HEK293T (cell line): ENCODE data around the gene TMEM132D.

Experiments used
- ARNT ChIP-seq: fragments of 450-650 bp; IDR thresholded peaks from 2 replicates; pipeline ENCODE4 v1.6.1; 2017; ENCODE audit warnings: mild to moderate bottlenecking
- BHLHE40 ChIP-seq: fragments of 450-650 bp; IDR thresholded peaks from 2 replicates; pipeline ENCODE4 v1.6.1; 2016; ENCODE audit warnings: mild to moderate bottlenecking, moderate library complexity, borderline replicate concordance
- CTBP1 ChIP-seq: fragments of 450-650 bp; IDR thresholded peaks from 2 replicates; pipeline ENCODE4 v1.6.1; 2016; ENCODE audit warnings: borderline replicate concordance
- ELF4 ChIP-seq: fragments of 450-650 bp; IDR thresholded peaks from 2 replicates; pipeline ENCODE4 v1.6.1; 2017; ENCODE audit warnings: antibody characterized with exemption
- FOXA1 ChIP-seq: fragments of 450-650 bp; IDR thresholded peaks from 2 replicates; pipeline ENCODE4 v1.6.1; 2016; ENCODE audit warnings: mild to moderate bottlenecking
- FOXK2 ChIP-seq: fragments of 450-650 bp; IDR thresholded peaks from 2 replicates; pipeline ENCODE4 v1.6.1; 2016; ENCODE audit warnings: mild to moderate bottlenecking
- FOXM1 ChIP-seq: fragments of 450-650 bp; IDR thresholded peaks from 2 replicates; pipeline ENCODE4 v1.6.1; 2017; ENCODE audit warnings: mild to moderate bottlenecking, borderline replicate concordance
- HDGF ChIP-seq: fragments of 450-650 bp; IDR thresholded peaks from 2 replicates; pipeline ENCODE4 v1.6.1; 2017; ENCODE audit warnings: antibody characterized with exemption, borderline replicate concordance
- NFRKB ChIP-seq: fragments of 450-650 bp; IDR thresholded peaks from 2 replicates; pipeline ENCODE4 v1.6.1; 2016; ENCODE audit warnings: mild to moderate bottlenecking, moderate library complexity
- SP1 ChIP-seq: fragments of 450-650 bp; IDR thresholded peaks from 2 replicates; pipeline ENCODE4 v1.6.1; 2017
- SUZ12 ChIP-seq: fragments of 450-650 bp; IDR thresholded peaks from 2 replicates; pipeline ENCODE4 v1.6.1; 2016; ENCODE audit warnings: mild to moderate bottlenecking
- ZNF384 ChIP-seq: fragments of 450-650 bp; IDR thresholded peaks from 2 replicates; pipeline ENCODE4 v1.6.1; 2016
- TF ChIP-seq, protein P1 (sequence below): fragments of 450-650 bp; IDR thresholded peaks from 2 replicates; pipeline ENCODE4 v1.6.1; 2016

DNA sequence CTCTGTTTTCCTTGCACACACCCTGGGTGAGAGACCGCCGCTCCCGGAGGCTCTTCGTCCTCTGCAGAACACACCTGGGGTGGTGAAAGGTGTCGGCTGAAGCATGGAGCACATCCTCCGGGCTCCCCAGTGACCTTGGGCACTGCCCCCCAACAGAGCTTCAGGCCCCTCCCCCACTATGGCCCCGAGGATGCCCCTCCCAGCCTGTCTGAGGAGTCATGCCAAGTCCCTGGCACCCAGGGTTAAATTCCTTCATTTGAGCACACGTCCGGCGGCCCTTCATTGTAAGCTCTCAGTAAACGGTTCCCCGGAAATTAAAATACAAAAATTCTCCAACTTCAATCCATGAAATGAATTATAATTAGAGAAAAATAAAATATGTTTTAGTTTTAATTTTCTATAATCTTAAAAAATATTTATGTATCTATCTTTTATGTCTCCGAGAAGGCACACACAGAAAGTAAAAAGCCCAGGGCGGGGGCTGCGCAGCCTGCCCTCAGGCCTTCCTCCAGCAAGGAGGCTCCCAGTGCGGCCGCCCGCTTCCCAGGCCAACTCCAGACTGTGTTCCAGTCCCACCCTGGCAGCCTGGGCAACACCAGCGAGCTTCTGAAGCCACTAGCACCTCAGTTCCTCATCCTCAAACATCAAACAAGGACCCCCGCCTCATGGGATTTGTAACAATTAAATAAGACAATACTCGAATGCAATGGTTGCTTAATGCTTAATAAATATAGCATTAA is 63.5 kb downstream of the TMEM132D start:
- TF ChIP-seq FOXM1 (no peak), SUZ12 (no peak), ZNF384 (no peak), FOXA1 (no peak), SP1 (no peak), ARNT (no peak), NFRKB (no peak), BHLHE40 (no peak), CTBP1 (no peak), FOXK2 (no peak), HDGF (no peak), ELF4 (no peak)
- TF ChIP-seq, protein P1, sequence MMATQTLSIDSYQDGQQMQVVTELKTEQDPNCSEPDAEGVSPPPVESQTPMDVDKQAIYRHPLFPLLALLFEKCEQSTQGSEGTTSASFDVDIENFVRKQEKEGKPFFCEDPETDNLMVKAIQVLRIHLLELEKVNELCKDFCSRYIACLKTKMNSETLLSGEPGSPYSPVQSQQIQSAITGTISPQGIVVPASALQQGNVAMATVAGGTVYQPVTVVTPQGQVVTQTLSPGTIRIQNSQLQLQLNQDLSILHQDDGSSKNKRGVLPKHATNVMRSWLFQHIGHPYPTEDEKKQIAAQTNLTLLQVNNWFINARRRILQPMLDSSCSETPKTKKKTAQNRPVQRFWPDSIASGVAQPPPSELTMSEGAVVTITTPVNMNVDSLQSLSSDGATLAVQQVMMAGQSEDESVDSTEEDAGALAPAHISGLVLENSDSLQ: no peak
